22Rv1 (cell line): ENCODE results near the gene OBP2B.

ENCODE experiments used
- ZFX ChIP-seq: fragments of 450-650 bp; IDR thresholded peaks from 2 replicates; pipeline ENCODE4 v1.6.1; 2017; ENCODE audit warnings: antibody characterized with exemption, borderline replicate concordance
- TF ChIP-seq, protein P1 (sequence below): fragments of 450-650 bp; IDR thresholded peaks from 2 replicates; pipeline ENCODE4 v1.5.1; 2017; ENCODE audit warnings: mild to moderate bottlenecking

DNA sequence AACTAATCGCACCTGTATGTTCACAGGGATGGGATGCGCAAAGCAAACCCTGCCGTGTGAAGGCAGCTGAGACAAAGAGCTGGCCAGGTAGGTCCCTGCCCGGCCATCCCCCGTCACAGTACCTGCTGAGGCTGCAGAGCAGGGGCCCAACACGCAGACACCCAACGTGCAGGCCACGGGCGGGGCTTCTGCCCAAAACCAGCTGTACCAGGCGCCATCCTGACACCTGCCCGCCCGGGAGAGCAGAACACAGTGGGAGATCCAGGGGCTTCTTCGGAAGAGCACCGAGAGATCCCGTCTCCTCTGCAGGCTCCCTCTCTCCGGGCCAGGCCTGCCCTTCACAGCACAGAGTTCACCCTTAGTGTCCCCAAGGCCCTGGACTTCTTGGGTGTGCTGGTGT lies 37.5 kb upstream of the OBP2B start:
- TF ChIP-seq, protein P1, sequence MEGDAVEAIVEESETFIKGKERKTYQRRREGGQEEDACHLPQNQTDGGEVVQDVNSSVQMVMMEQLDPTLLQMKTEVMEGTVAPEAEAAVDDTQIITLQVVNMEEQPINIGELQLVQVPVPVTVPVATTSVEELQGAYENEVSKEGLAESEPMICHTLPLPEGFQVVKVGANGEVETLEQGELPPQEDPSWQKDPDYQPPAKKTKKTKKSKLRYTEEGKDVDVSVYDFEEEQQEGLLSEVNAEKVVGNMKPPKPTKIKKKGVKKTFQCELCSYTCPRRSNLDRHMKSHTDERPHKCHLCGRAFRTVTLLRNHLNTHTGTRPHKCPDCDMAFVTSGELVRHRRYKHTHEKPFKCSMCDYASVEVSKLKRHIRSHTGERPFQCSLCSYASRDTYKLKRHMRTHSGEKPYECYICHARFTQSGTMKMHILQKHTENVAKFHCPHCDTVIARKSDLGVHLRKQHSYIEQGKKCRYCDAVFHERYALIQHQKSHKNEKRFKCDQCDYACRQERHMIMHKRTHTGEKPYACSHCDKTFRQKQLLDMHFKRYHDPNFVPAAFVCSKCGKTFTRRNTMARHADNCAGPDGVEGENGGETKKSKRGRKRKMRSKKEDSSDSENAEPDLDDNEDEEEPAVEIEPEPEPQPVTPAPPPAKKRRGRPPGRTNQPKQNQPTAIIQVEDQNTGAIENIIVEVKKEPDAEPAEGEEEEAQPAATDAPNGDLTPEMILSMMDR = no peak
- no peak for TF ChIP-seq ZFX
